Raji (cell line): ENCODE data around the gene ATP1B3.

Source experiments
- POLR2A ChIP-seq: IDR thresholded peaks from 2 replicates; pipeline ENCODE4 v1.6.1; 2011; ENCODE audit warnings: low read depth, low read length, control low read depth; ENCODE audit not compliant: insufficient read depth

ATP1B3 gene

DNA sequence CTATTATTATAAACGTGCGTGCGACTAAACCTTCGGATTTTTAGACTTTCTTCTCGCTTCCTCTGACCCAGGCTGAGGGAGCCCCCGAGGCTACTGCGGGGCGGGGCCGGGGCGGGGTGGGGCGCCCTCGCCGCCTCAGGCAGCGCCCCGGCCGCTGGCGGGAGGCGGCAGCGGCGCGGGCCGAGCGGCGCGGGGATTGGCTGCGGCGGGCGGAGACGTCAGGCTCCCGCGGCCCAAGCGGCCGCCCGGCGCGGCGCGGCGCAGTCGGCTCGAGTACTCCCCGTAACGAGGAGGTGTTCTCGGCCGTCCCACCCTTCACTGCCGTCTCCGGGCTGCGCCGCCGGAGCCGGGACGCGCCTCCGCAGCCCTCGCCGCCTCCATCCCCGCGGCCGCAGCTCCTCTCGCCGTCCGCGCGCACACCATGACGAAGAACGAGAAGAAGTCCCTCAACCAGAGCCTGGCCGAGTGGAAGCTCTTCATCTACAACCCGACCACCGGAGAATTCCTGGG lies at the start of gene ATP1B3:
ATP1B3 (plus strand) TSS at position 263 of the 510 bp plus-strand sequence; CDS start at position 422, 159 bp downstream.
- peak; percentile 98 for TF ChIP-seq POLR2A

DNA sequence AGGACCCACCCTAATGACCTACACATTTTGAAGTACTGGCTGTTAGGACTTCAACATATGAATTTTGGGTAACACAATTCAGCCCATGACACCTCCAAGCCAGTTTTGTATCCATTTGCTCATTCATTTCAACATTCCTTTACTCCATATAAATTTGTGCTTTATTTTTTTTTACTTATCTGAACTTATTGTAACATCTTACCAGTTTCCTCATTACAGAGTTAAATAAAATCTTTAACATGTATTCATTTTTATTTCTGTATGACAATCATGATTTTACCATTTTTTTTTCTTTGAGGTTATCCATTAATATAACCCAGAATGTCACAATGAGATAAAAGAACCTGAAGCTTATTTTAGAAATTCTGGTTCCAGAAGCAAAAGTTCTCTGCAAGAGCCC lies 48.0 kb upstream of the ATP1B3 start:
- no peak for TF ChIP-seq POLR2A

DNA sequence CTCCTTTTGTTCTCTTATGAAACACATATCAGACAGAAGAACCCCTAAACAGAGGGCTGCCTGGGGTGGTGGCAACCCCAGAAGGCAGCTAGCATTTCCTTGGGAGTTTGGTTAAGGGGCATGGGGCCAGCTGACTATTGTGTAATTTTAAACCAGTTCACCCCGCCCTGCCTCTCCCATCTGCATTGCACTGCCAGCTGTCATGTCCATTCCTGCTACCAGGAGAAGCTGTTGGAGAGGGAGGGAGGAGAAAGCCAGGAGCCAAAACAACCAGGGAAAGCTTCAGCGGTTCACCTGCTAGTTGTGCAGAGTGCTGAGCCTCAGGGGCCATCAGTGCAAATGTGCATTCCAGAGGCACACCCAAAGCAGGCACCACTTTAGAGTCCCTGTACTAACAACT lies 47.6 kb upstream of the ATP1B3 start:
- TF ChIP-seq POLR2A = no peak

DNA sequence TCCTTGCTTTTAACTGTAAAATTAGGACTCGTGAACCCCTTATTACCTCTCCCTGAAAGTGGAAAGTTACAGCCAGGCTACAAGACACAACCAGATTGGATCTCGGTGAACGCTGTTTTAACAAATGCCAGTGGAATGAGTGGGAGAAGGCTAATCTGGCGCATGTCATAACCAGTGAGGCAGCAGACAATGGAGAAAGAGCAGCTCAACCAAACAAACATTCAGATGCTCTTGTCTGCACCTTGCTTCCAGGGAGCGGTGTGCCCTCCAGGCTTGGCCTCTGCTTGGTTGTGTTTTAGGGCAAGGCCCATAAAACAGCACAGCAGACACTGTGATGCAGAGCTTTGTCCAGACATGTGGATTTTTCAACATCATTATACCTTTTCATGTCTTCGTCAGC lies 45.9 kb upstream of the ATP1B3 start:
- TF ChIP-seq POLR2A = no peak

DNA sequence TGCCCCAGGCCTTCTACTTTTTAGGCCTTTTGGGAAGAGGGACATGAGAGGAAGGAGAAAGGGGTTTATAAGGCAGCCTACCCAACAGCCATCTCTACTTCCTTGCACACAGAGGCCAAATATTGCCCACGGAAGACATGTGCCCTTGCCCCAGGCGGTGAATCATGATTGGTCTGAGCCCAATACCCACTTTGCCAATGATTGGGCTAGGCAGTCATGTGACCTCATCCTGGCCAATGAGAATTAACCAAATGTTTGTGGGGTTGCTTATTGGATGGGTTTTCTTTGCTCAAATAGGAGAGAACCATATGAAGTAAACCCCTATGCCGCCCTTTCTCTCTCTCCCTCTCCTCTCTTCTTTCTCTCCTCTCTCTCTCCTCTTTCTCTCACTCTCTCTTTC lies 42.2 kb upstream of the ATP1B3 start:
- TF ChIP-seq POLR2A = no peak

DNA sequence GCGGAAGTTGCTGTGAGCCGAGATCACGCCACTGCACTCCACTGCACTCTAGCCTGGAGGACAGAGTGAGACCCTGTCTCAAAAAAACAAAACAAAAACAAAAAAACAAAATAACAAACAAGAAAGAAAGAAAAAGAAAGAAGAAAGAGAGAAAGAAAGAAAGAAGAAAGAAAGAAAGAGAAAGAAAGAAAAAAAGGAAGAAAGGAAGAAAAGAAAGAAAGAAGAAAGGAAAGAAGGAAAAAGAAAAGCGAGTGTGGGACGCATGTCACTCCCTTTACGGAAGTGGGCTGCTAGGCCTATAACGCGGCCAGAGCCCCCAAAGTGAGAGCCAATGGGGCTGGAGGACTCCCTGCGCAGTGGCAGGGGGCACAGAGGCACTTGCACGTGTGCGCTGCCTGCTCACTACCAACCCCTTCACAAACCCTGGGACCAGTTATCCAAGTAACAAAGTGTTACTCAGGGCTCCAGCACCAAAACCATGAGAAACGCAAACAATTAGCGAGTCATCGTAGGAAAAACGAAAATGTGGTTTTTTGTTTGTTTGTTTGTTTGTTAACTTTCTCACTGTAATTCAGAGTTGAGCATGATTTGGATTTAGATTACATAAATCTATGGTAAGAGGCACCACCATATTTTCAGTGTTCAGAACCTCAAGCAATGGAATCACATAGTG lies 40.8 kb upstream of the ATP1B3 start:
- no peak for TF ChIP-seq POLR2A

DNA sequence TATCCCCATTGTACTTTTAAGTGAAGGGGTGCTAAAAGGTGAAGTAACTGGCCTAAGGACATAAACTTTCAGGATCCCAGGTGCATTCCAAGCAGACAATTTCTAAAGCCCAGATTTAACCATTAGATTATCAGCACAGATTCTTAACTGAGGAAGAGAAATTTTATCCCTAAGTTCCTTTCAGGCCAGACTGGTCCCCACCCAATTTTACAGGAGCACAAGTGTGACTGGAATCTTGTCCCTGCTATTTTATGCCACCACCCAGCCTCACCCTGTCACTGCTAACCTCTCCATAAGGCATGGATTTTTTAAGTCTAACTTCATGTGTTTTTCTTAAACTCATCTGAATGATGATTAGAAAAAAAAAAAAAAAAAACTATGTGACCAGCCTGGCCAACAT lies 37.1 kb upstream of the ATP1B3 start:
- TF ChIP-seq POLR2A = no peak

DNA sequence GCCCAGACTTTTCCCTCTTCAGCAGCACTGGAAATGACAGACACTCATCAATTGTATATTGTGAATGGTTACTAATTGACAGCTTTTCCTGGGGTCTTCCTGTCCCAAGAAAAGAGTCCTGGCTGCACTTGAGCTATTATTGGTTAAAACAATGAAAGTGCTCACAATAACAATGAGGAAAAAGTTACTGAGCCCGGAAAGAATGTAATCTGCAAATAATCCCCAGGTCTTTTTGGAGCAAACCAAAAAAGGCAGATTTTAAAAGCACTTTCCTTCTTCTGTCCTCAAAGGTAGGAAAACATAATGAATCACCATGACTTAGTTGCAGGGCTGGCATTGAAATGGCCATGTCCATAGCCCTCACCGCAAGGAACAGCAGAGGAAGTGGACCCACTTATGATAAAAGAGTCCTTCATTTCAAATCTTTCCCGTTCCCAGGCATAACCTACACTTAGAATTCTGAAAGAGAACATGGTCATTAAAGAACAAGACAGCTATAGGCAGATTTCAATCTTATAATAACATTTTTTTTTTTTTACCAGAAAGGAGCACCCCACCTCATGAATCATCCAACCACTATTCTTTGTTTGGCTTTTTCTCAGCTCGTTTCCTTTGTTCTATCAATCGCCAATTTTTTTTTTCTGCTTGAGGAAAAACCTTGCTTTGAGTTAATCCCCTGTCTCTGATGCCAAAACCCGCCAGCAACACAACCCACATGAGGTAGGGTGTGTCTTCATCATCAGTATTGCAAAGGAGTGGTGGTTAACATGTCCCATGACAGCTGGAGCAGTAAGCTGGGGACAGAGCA lies 35.5 kb upstream of the ATP1B3 start:
- TF ChIP-seq POLR2A = no peak

DNA sequence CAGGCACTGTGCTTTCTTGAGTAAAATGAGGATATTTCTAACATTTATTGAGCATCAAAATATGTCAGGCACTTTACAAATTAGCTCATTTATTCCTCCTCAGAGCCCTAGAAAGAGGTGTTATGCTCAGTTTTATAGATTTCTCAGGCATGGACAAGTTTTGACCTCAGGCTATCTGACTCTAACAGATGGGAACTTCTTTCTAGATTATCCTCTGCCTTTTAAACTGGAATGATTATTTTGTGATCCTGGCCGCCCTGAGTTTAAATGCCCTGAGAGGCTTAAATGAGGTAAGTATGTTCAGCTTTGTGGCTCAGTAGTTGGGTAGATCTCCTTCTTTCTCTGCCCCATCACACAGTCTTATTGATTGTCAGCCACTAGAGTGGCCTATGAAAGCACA lies 32.3 kb upstream of the ATP1B3 start:
- no peak for TF ChIP-seq POLR2A

DNA sequence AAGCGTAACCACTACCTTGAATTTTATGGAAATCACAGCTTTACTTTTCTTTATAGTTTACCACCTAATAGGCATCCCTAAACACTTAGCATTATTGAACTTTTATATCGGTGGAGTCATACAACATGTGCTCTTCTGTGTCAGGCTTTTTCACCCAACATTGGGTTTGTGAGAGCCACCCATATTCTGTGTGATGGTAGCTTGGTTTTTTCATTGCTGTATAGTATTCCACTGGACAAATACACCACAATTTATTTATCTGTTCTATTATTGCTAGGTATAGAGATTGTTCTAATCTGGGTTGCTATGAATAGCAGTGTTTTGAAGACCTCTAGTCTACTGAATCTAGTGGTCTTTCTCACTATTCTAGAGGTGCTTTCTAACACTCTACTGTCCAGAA lies 31.6 kb upstream of the ATP1B3 start:
- TF ChIP-seq POLR2A = no peak

DNA sequence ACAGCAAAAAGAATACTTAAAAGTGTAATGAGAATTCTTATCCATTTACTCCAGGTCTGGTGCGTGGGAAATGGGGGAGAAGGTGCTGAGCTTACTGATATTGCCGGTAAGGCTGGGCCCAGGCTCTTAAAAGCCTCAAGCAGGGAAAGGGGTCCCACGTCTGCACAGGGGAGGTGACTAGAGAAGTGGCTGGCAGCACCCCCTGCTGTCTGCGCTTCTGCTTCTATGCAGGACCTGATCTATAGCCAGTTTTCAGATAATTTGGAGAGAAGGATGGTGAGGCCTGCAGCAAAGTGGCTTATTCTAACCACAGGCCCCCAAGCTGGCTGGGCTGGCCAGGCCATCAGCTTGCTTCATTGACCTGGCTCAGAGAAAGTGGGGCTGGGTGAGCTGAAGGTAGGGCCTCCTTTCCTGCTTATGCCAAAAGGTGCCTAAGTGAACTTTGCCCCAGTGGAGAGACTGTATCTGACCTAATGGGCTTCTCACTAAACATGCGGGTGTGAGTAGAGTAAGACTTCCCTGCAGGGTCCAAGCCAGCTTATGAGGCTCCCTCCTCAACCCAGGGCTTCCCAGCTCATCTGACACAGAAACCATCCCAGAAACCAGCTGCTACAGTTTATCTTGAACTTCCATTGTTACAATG lies 30.9 kb upstream of the ATP1B3 start:
- no peak for TF ChIP-seq POLR2A

DNA sequence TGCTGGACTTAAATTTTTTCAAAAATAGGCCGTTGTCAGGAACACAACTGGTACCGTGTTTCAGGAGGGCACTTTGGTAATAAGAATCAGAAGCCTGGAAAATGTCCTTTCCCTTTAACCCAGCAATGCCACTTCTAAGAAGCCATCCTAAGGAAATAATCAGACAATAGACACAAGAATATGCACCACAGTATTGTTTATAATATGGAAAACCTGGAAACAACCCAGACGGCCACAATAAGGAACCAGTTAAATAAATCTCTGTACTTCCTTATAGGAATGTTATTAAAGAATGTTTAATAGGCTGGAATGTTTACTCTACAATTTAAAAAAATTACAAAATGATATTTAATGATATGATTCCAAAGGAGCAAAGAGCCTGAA lies 30.4 kb upstream of the ATP1B3 start:
- TF ChIP-seq POLR2A = no peak

DNA sequence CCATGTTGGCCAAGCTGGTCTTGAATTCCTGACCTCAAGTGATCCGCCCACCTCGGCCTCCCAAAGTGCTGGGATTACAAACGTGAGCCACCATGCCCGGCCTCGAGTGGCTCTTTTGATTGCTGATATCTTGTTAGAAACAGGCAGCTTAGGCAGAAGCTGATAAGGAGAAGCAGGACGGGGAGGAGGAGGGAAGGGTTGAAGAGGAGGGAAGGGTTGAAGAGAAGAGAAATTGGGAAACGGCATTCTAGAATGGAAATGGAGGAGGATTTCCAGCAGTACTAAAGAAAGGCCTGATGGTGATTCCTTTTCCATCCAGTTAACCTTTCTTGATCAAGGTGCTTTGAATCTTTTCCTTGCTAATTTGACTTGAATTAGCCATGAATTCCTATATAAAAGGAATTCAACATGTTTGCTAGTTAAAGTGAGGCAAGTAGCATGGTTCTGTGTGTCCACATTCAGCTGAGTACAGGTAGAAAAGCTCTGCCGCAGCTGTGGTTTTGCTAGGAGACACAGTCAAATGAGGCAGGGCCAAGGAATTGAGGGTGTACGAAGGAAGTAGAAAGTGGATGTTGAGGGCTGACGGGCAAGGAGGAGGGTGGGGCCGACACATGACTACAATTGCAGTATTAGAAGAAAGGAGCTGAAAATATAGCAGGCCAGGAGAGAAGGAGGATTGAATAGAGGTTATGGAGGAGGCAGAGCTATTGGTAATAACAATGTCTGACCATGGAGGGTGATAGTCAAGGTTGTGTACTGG lies 27.2 kb upstream of the ATP1B3 start:
- TF ChIP-seq POLR2A = no peak

DNA sequence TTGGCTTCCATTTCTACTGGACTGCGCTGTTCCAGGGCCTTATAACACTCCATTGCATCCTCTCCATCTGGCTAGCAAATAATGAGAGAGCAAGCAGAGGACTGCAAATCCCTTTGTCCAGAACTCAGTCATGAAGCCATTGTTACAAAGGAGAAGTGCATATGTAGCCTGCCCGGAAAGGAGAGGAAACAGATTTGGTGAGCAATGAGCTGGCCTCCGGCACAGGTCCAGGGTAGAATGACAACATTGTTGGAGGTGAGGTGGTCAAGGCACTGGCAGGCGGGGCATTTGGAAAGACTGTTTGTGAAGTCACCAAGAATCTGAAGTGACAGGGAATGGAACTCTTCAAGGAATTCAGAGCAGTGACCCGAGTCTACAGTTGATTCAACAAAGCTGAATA lies 25.0 kb upstream of the ATP1B3 start:
- TF ChIP-seq POLR2A = no peak

DNA sequence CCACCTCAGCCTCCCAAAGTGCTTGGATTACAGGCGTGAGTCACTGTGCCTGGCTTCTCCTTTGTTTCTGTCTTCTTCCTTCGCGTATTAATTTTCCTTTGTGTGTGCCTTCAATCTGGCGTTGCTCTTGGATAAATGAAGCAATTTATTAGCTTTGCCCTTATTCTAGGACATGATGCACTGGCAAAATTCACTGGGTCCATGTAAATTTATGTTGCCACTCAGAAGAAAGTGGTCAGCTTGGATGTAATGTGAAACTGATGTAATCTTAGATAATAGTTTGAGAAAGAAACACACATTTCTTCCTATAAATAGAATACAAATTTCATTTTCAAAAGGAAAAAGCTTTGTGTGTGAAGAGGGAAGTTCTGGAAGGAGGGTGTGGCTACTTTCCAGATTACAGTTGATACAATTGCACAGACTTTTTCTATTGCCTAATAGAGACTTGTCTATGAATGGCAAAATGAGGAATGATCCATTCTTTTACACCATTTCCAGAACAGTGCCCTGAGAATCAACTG lies 23.3 kb upstream of the ATP1B3 start:
- TF ChIP-seq POLR2A = no peak
